ENCODE results near the gene BIRC6.

BIRC6 gene

GRCh38 chr2:32491346-32491745 is 134.5 kb downstream of the BIRC6 start:
- no peaks in the 10 kb centered on the region for H3K9me3 ChIP-seq (ENCODE audit: insufficient read depth, low read depth, low read length)
- no peak overlapping the region for H3K4me2 ChIP-seq (ENCODE audit: low read depth, low read length, poor library complexity, severe bottlenecking)
- H3K79me2 ChIP-seq (ENCODE audit: insufficient read depth, low read length) = no peaks in the 10 kb centered on the region
- no peaks in the 10 kb centered on the region for H3F3A ChIP-seq (ENCODE audit: low read depth)
- no peaks in the 10 kb centered on the region for H3K4me1 ChIP-seq (ENCODE audit: insufficient read depth, low read length, poor library complexity, severe bottlenecking)
- no peaks in the 10 kb centered on the region for H3K27me3 ChIP-seq (ENCODE audit: insufficient read depth, low read length, poor library complexity, severe bottlenecking)
- H3K9me2 ChIP-seq (replicated peaks; ENCODE audit: low read depth, low read length) = no peaks in the 10 kb centered on the region
- peaks cover 61% of the 10 kb centered on the region for H3K36me3 ChIP-seq (ENCODE audit: insufficient read depth, low read length)
- no peak overlapping the region for H2AFZ ChIP-seq (ENCODE audit: low read length)
- no peak overlapping the region for H3K4me3 ChIP-seq (ENCODE audit: low read length, poor library complexity, severe bottlenecking)
- H4K20me1 ChIP-seq (ENCODE audit: insufficient read depth, low read length, poor library complexity, severe bottlenecking) = no peaks in the 10 kb centered on the region
- TF ChIP-seq CTCF (conservative IDR thresholded peaks at IDR 0.05; ENCODE audit: low read length) = no peak
- TF ChIP-seq EZH2phosphoT487 (IDR thresholded peaks at IDR 0.05; ENCODE audit: borderline replicate concordance) = no peak
- H3K9ac ChIP-seq (ENCODE audit: low read depth, low read length, poor library complexity, severe bottlenecking) = no peak overlapping the region

- Histone ChIP-seq H3K4me2 (ENCODE audit: low read depth, low read length, poor library complexity, severe bottlenecking) (no peak overlapping the region), H3K27me3 (ENCODE audit: insufficient read depth, low read length, poor library complexity, severe bottlenecking) (no peaks in the 10 kb centered on the region), H3K4me1 (ENCODE audit: insufficient read depth, low read length, poor library complexity, severe bottlenecking) (no peaks in the 10 kb centered on the region), H3K36me3 (ENCODE audit: insufficient read depth, low read length) (peaks cover 64% of the 10 kb centered on the region), H3F3A (ENCODE audit: low read depth) (no peaks in the 10 kb centered on the region), H4K20me1 (ENCODE audit: insufficient read depth, low read length, poor library complexity, severe bottlenecking) (no peaks in the 10 kb centered on the region), H3K9me2 (replicated peaks; ENCODE audit: low read depth, low read length) (no peaks in the 10 kb centered on the region), H2AFZ (ENCODE audit: low read length) (no peak overlapping the region), H3K4me3 (ENCODE audit: low read length, poor library complexity, severe bottlenecking) (no peak overlapping the region), H3K9ac (ENCODE audit: low read depth, low read length, poor library complexity, severe bottlenecking) (no peak overlapping the region), H3K79me2 (ENCODE audit: insufficient read depth, low read length) (no peaks in the 10 kb centered on the region), H3K9me3 (ENCODE audit: insufficient read depth, low read depth, low read length) (no peaks in the 10 kb centered on the region)
- TF ChIP-seq EZH2phosphoT487 (IDR thresholded peaks at IDR 0.05; ENCODE audit: borderline replicate concordance) = no peak
These were observed 138.3 kb downstream of the BIRC6 start for GRCh38 chr2:32495139-32495538.

GRCh38 chr2:32496662-32497061 is 139.8 kb downstream of the BIRC6 start:
- Histone ChIP-seq H3K27me3 (ENCODE audit: insufficient read depth, low read length, poor library complexity, severe bottlenecking) (no peaks in the 10 kb centered on the region), H3F3A (ENCODE audit: low read depth) (no peaks in the 10 kb centered on the region), H4K20me1 (ENCODE audit: insufficient read depth, low read length, poor library complexity, severe bottlenecking) (no peaks in the 10 kb centered on the region), H3K9ac (ENCODE audit: low read depth, low read length, poor library complexity, severe bottlenecking) (no peak overlapping the region), H3K79me2 (ENCODE audit: insufficient read depth, low read length) (no peaks in the 10 kb centered on the region), H3K9me3 (ENCODE audit: insufficient read depth, low read depth, low read length) (no peaks in the 10 kb centered on the region), H2AFZ (ENCODE audit: low read length) (no peak overlapping the region), H3K36me3 (ENCODE audit: insufficient read depth, low read length) (peaks cover 67% of the 10 kb centered on the region), H3K4me2 (ENCODE audit: low read depth, low read length, poor library complexity, severe bottlenecking) (no peak overlapping the region), H3K9me2 (replicated peaks; ENCODE audit: low read depth, low read length) (no peaks in the 10 kb centered on the region), H3K4me1 (ENCODE audit: insufficient read depth, low read length, poor library complexity, severe bottlenecking) (no peaks in the 10 kb centered on the region), H3K4me3 (ENCODE audit: low read length, poor library complexity, severe bottlenecking) (no peak overlapping the region)
- TF ChIP-seq EZH2phosphoT487 (IDR thresholded peaks at IDR 0.05; ENCODE audit: borderline replicate concordance) (no peak), CTCF (conservative IDR thresholded peaks at IDR 0.05; ENCODE audit: low read length) (no peak)

- H3K9ac ChIP-seq (ENCODE audit: low read depth, low read length, poor library complexity, severe bottlenecking) = no peak overlapping the region
- no peaks in the 10 kb centered on the region for H3K79me2 ChIP-seq (ENCODE audit: insufficient read depth, low read length)
- no peaks in the 10 kb centered on the region for H4K20me1 ChIP-seq (ENCODE audit: insufficient read depth, low read length, poor library complexity, severe bottlenecking)
- no peak for TF ChIP-seq EZH2phosphoT487 (IDR thresholded peaks at IDR 0.05; ENCODE audit: borderline replicate concordance)
- no peak for TF ChIP-seq CTCF (conservative IDR thresholded peaks at IDR 0.05; ENCODE audit: low read length)
- H3K9me3 ChIP-seq (ENCODE audit: insufficient read depth, low read depth, low read length) = no peaks in the 10 kb centered on the region
- H3K27me3 ChIP-seq (ENCODE audit: insufficient read depth, low read length, poor library complexity, severe bottlenecking) = no peaks in the 10 kb centered on the region
- no peak overlapping the region for H3K4me2 ChIP-seq (ENCODE audit: low read depth, low read length, poor library complexity, severe bottlenecking)
- no peaks in the 10 kb centered on the region for H3F3A ChIP-seq (ENCODE audit: low read depth)
- H3K9me2 ChIP-seq (replicated peaks; ENCODE audit: low read depth, low read length) = no peaks in the 10 kb centered on the region
- H3K36me3 ChIP-seq (ENCODE audit: insufficient read depth, low read length) = peaks cover 80% of the 10 kb centered on the region
- H3K4me3 ChIP-seq (ENCODE audit: low read length, poor library complexity, severe bottlenecking) = no peak overlapping the region
- no peak overlapping the region for H2AFZ ChIP-seq (ENCODE audit: low read length)
- H3K4me1 ChIP-seq (ENCODE audit: insufficient read depth, low read length, poor library complexity, severe bottlenecking) = no peaks in the 10 kb centered on the region
These were observed 141.5 kb downstream of the BIRC6 start for GRCh38 chr2:32498306-32498705.
